ENCODE results near the gene OGA.

The OGA gene

DNA sequence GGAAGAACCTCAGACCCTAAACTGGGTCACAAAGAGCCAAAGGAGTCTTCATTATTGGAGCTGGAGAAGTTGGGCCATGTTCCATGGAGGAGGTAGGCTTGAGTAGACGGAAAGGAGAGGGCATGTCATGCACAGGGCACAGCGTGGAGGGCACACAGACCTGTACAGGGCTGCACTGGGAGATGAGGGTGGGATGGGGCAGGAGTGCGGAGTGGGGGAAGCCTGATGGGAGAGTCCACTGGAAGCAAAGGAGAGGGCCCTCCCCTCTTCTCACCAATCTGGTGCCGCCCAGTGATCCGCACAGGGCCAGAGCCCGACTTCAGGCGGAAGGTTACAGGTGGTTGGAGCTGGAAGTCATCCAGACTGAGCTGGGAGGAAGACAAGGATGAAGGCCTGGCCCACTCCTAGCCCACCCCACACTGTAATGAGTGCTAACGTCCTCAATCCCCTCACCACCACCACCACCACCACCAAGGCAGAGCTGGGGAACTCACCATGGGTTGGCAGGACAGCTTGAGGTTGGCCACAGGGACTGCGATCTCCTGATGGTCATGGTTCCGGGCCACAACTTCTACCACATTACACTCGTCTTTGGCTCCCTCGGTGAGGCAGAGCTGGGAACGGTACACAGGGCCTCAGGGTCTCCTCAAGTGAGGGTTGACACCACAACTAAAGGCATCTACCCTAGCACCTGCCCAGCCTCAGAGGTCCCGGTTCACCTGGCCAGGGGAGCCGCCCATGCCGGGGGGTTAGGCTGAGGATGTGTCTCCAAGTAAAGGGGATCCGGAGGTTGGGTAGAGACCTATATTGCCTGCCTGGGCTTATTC lies 36.0 kb downstream of the OGA start:
- Histone ChIP-seq H3K4me3 (ENCODE audit: low read depth in 1 of 2, low read length in 1 of 2) (no peak overlapping the region), H3K9me3 (peaks cover 3% of the 10 kb centered on the region), H3K27me3 (peaks cover 44% of the 10 kb centered on the region), H3K4me1 (ENCODE audit: control insufficient read depth in 1 of 2, insufficient read depth in 1 of 2, low read depth in 1 of 2, low read length in 1 of 2) (peaks cover 33 to 34% of the 10 kb centered on the region in 2 experiments), H3K36me3 (peaks cover 50% of the 10 kb centered on the region), H3K27ac (no peak overlapping the region)
- TF ChIP-seq, protein P1, sequence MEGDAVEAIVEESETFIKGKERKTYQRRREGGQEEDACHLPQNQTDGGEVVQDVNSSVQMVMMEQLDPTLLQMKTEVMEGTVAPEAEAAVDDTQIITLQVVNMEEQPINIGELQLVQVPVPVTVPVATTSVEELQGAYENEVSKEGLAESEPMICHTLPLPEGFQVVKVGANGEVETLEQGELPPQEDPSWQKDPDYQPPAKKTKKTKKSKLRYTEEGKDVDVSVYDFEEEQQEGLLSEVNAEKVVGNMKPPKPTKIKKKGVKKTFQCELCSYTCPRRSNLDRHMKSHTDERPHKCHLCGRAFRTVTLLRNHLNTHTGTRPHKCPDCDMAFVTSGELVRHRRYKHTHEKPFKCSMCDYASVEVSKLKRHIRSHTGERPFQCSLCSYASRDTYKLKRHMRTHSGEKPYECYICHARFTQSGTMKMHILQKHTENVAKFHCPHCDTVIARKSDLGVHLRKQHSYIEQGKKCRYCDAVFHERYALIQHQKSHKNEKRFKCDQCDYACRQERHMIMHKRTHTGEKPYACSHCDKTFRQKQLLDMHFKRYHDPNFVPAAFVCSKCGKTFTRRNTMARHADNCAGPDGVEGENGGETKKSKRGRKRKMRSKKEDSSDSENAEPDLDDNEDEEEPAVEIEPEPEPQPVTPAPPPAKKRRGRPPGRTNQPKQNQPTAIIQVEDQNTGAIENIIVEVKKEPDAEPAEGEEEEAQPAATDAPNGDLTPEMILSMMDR (IDR thresholded peaks at IDR 0.05) = no peak

DNA sequence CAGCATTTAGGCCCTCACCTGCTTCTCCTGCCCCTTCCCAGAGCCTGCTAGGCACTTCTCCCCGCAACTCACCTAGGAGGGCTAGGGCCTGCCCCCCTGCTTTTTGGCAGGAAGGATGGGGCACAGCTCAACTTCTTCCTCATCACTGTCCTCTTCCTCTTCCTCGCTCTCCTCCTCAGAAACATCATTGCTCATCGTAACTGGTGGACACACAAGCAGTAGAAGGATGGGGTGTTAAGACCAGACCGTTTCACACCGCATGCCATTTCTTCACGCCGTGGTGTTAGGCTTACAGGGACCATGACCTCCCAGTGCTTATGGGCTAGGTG lies 36.6 kb downstream of the OGA start:
- H3K4me3 ChIP-seq (ENCODE audit: low read depth in 1 of 2, low read length in 1 of 2) = no peak overlapping the region
- H3K4me1 ChIP-seq (ENCODE audit: control insufficient read depth in 1 of 2, insufficient read depth in 1 of 2, low read depth in 1 of 2, low read length in 1 of 2) = peaks cover 33 to 34% of the 10 kb centered on the region in 2 experiments
- TF ChIP-seq, protein P1 (IDR thresholded peaks at IDR 0.05) = no peak
- H3K36me3 ChIP-seq = peaks cover 44% of the 10 kb centered on the region
- no peak overlapping the region for H3K27ac ChIP-seq
- H3K9me3 ChIP-seq = peaks cover 3% of the 10 kb centered on the region
- H3K27me3 ChIP-seq = peaks cover 50% of the 10 kb centered on the region

- H3K27ac ChIP-seq = no peak overlapping the region
- TF ChIP-seq, protein P1 (IDR thresholded peaks at IDR 0.05) = peak; percentile 78
- no peak overlapping the region for H3K4me3 ChIP-seq (ENCODE audit: low read depth in 1 of 2, low read length in 1 of 2)
- peaks cover 1% of the 10 kb centered on the region for H3K9me3 ChIP-seq
- peaks cover 33 to 34% of the 10 kb centered on the region in 2 experiments for H3K4me1 ChIP-seq (ENCODE audit: control insufficient read depth in 1 of 2, insufficient read depth in 1 of 2, low read depth in 1 of 2, low read length in 1 of 2)
- peaks cover 38% of the 10 kb centered on the region for H3K36me3 ChIP-seq
- peaks cover 55% of the 10 kb centered on the region for H3K27me3 ChIP-seq
These were observed 37.2 kb downstream of the OGA start for GRCh38 chr10:101780818-101781654.

DNA sequence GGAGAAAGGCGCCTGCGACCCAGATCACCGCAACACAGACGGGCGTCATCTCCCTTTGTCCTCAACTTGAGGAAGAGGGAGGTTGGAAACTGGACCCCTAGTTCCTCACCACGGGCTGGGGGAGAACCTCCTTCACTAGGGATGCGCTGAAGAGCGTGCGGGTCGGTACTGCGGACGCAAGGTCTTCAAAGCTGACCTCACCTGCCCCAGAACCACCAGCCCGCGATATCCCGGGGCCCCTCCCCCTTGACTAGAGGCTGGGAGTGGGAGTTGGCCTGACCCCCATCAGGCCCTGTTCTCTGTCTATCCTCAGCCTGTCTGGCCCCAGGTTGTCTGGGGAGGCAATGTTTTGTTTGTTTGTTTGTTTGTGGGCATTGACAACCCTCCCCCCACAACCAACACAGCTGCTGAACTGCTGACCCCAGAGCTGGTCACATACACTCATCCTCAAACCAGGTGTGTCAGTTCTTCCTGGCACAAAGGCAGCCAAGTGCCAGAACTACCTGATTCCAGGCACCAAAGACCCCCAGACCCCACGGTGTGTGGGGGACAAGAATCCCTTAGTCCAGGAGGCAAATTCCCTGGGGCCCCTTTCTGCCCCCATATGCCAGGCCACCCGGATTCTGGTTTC lies 37.9 kb downstream of the OGA start:
- Histone ChIP-seq H3K27ac (no peak overlapping the region), H3K9me3 (no peaks in the 10 kb centered on the region), H3K4me3 (ENCODE audit: low read depth in 1 of 2, low read length in 1 of 2) (peak overlapping the region; percentile 43 to 55), H3K36me3 (peaks cover 31% of the 10 kb centered on the region), H3K4me1 (ENCODE audit: control insufficient read depth in 1 of 2, insufficient read depth in 1 of 2, low read depth in 1 of 2, low read length in 1 of 2) (peaks cover 33 to 34% of the 10 kb centered on the region in 2 experiments), H3K27me3 (peaks cover 63% of the 10 kb centered on the region)
- TF ChIP-seq, protein P1 (IDR thresholded peaks at IDR 0.05) = no peak

DNA sequence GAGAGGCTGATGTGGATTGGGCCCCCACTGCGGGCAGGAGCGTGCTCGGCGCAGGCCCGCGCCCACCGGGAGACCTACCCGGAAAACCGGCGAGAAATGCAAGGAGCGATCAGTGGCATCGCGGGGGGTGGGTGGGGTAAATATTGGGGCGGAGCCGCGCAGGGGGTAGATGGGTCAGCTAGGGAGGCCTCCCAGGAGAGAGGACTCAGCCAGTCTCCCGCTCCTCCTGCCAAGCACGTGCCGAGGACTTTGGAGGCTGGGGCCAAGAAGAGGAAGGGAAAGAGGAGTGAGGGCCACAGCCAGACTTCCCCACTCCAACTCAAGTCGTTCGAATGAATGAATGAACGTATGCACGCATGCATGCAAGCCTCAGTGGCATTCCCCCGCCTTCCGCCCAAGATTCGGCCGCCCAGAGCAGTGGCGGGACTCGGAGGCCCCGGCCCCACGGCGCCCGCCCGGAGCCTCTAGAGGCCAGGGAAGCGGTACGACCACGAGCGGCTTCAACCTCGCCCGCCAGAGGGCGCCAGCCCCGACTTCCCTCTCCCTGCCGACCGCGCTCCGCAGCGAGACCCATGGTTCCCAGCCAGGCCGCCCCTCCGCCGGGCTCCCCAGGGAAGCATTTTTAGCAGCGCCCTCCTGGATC lies 38.6 kb downstream of the OGA start:
- no peaks in the 10 kb centered on the region for H3K9me3 ChIP-seq
- peaks cover 69% of the 10 kb centered on the region for H3K27me3 ChIP-seq
- H3K4me1 ChIP-seq (ENCODE audit: control insufficient read depth in 1 of 2, insufficient read depth in 1 of 2, low read depth in 1 of 2, low read length in 1 of 2) = peaks cover 33 to 34% of the 10 kb centered on the region in 2 experiments
- TF ChIP-seq, protein P1 (IDR thresholded peaks at IDR 0.05) = peak; percentile 73
- H3K4me3 ChIP-seq (ENCODE audit: low read depth in 1 of 2, low read length in 1 of 2) = peak overlapping the region; percentile 43 to 55
- H3K36me3 ChIP-seq = peaks cover 25% of the 10 kb centered on the region
- H3K27ac ChIP-seq = no peak overlapping the region

Measured in neutrophil (primary cell).